Hematopoietic multipotent progenitor cell (in vitro differentiated cells): ENCODE results near the gene SPRR4. TPM values are rescaled to one million over a fixed set of nuclear protein-coding genes. Genes with fewer than 3 reads are reported as not detected.
"Not testable (repeated sequence)": the region's sequence is repeated elsewhere in the genome, so short reads cannot be mapped to it uniquely, and the experiment has no call there.

Experiments used
- DNase-seq, 3 donors: peaks; one replicate each; pipeline ENCODE4 v3.0.0-alpha.2; 2011 to 2015; ENCODE audit warnings: low read depth in 2 of 3, low spot score in 2 of 3
- small RNA-seq: library from RNA; depleted of rRNA; stranded (forward); fragments of <200 nt; gene quantifications from one replicate; pipeline ENCODE3, GENCODE V24; 2012
- total RNA-seq: library from RNA; depleted of rRNA; stranded (reverse); fragments of >200 nt; gene quantifications from one replicate; pipeline ENCODE4 v1.2.3, GENCODE V29; 2012

SPRR4 gene
- total RNA-seq, 1 donor: not detected

DNA sequence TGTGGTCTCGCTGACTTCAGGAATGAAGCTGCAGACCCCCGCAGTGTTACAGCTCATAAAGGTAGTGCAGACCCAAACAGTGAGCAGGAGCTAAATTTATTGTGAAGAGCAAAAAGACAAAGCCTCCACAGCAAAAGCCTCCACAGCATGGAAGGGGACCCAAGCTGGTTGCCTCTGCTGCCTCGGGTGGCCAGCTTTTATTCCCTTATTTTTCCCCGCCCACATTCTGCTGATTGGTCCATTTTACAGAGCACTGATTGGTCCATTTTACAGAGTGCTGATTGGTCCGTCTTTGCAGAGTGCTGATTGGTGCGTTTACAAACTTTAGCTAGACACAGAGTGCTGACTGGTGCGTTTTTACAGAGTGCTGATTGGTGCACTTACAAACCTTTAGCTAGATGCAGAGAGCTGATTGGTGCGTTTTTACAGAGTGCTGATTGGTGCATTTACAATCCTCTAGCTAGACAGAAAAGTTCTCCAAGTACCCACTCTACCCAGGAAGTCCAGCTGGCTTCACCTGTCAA lies 40.8 kb downstream of the SPRR4 start:
- DNase-seq: not testable (repeated sequence)

DNA sequence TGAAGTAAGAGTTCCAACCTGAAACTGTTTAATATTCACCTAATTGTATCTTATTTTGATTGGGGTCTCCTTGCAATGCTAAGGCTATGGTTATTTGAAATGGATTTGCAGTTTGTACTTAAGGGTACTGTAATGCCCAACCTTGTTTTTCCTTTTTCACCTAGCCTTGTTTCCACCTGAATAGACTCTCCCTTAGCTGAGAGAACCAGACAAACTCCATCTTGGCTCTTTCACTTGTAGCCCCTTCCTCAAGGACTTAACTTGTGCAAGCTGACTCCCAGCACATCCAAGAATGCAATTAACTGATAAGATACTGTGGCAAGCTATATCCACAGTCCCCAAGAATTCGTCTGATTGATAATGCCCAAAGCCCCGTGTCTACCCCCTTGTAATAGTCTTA lies 51.4 kb downstream of the SPRR4 start:
- not testable (repeated sequence) for DNase-seq

Small RNA genes lying within 50 kb of the gene (small RNA-seq; reads per million reads assigned to genes)
- gene RF00322 (not detected), gene SPRR1A (not detected)

Other genes starting within 250 kb of the SPRR4 start
- not detected for gene KPRP, start 212.6 kb upstream of the SPRR4 start, total RNA-seq
- gene LCE1F, start 195.5 kb upstream of the SPRR4 start, total RNA-seq: not detected
- not detected for gene LCE1E, start 184.4 kb upstream of the SPRR4 start, total RNA-seq
- not detected for gene LCE1D, start 173.9 kb upstream of the SPRR4 start, total RNA-seq
- gene LCE1C, start 164.0 kb upstream of the SPRR4 start, total RNA-seq: not detected
- not detected for gene LCE1B, start 158.7 kb upstream of the SPRR4 start, total RNA-seq
- gene LCE1A, start 143.2 kb upstream of the SPRR4 start, total RNA-seq: not detected
- not detected for gene LCE6A, start 127.8 kb upstream of the SPRR4 start, total RNA-seq
- not detected for gene LCE7A, start 110.7 kb upstream of the SPRR4 start, total RNA-seq
- not detected for gene SMCP, start 92.3 kb upstream of the SPRR4 start, total RNA-seq
- not detected for gene IVL, start 62.1 kb upstream of the SPRR4 start, total RNA-seq
- gene SPRR5, start 23.4 kb upstream of the SPRR4 start, total RNA-seq: not detected
- not detected for gene SPRR1A, start 13.4 kb downstream of the SPRR4 start, total RNA-seq
- not detected for gene SPRR3, start 31.1 kb downstream of the SPRR4 start, total RNA-seq
- not detected for gene SPRR1B, start 60.6 kb downstream of the SPRR4 start, total RNA-seq
- not detected for gene SPRR2D, start 70.5 kb downstream of the SPRR4 start, total RNA-seq
- not detected for gene SPRR2A, start 86.9 kb downstream of the SPRR4 start, total RNA-seq
- not detected for gene SPRR2B, start 101.0 kb downstream of the SPRR4 start, total RNA-seq
- not detected for gene SPRR2E, start 123.9 kb downstream of the SPRR4 start, total RNA-seq
- gene SPRR2F, start 142.9 kb downstream of the SPRR4 start, total RNA-seq: not detected
- gene SPRR2G, start 180.2 kb downstream of the SPRR4 start, total RNA-seq: not detected
- gene LELP1, start 232.8 kb downstream of the SPRR4 start, total RNA-seq: not detected
- not detected for gene PRR9, start 246.9 kb downstream of the SPRR4 start, total RNA-seq